A673 (cell line): Measurements from ENCODE around the gene KIF26A.
"Not testable (repeated sequence)": the region's sequence is repeated elsewhere in the genome, so short reads cannot be mapped to it uniquely, and the experiment has no call there.

Experiments used
- CTCF ChIP-seq: fragments of 300-800, 200-600 bp; sonication (generic); conservative IDR thresholded peaks from 2 replicates; pipeline ENCODE4 v1.5.1; 2017; ENCODE audit warnings: low read depth, mild to moderate bottlenecking, antibody characterized with exemption, low read length, moderate library complexity, mixed read lengths
- EZH2 ChIP-seq: fragments of 200-600 bp; sonication (generic); IDR thresholded peaks from 2 replicates; pipeline ENCODE4 v1.6.1; 2017; ENCODE audit warnings: borderline replicate concordance, low read depth, mild to moderate bottlenecking, mixed read lengths, antibody characterized with exemption, low read length; ENCODE audit not compliant: poor library complexity, severe bottlenecking

- TF ChIP-seq CTCF, EZH2: not testable (repeated sequence)
Observed at GRCh38 chr14:104208331-104208730, 69.9 kb downstream of the KIF26A start.
